ENCODE data around the gene SMYD4. TPM values are rescaled to one million over a fixed set of nuclear protein-coding genes. Genes with fewer than 3 reads are reported as not detected.

The SMYD4 gene
- total RNA-seq, 2 experiments from 2014 or later = 22.2 to 22.7 TPM

- Mint-ChIP-seq H3K4me1 (ENCODE audit: low read depth) (peaks cover 10% of the 10 kb centered on the region), H3K36me3 (ENCODE audit: low read depth) (peaks cover 25% of the 10 kb centered on the region), H3K4me3 (no peak overlapping the region), H3K27ac (no peak overlapping the region), H3K9me3 (no peaks in the 10 kb centered on the region), H3K27me3 (no peaks in the 10 kb centered on the region)
- POLR2A ChIA-PET = interaction anchor here (0.6 to 1.2 kb wide), 2 partner anchors 29 to 86 kb away, joined by 3 to 5 read pairs; no protein-coding TSS in a partner anchor
- TF ChIP-seq CTCF (IDR thresholded peaks at IDR 0.05) = no peak
- DNase-seq (no peak), ATAC-seq (no peak)
- CTCF ChIA-PET = interaction anchor here (0.8 to 1.0 kb wide), 2 partner anchors 13 to 71 kb away, joined by 3 read pairs; no protein-coding TSS in a partner anchor
- intact Hi-C loops (cut with micrococcal nuclease) = no loop called here
Measured at GRCh38 chr17:1797323-1797722, 32.4 kb downstream of the SMYD4 start.

- Mint-ChIP-seq H3K4me1 (ENCODE audit: low read depth) (peaks cover 10% of the 10 kb centered on the region), H3K27ac (peak overlapping the region; percentile 10), H3K4me3 (no peak overlapping the region), H3K36me3 (ENCODE audit: low read depth) (peaks cover 23% of the 10 kb centered on the region), H3K9me3 (no peaks in the 10 kb centered on the region), H3K27me3 (no peaks in the 10 kb centered on the region)
- no peak for DNase-seq
- no peak for ATAC-seq
- no peak for TF ChIP-seq CTCF (IDR thresholded peaks at IDR 0.05)
- POLR2A ChIA-PET = interaction anchor here (1.2 kb wide), 1 partner anchor 86 kb away, joined by 5 read pairs; no protein-coding TSS in a partner anchor
- CTCF ChIA-PET = interaction anchor here (0.8 to 1.0 kb wide), 2 partner anchors 13 to 70 kb away, joined by 3 read pairs; no protein-coding TSS in a partner anchor
- intact Hi-C loops (cut with micrococcal nuclease) = no loop called here
Measured at GRCh38 chr17:1796800-1797199, 32.9 kb downstream of the SMYD4 start.

- ATAC-seq (no peak), DNase-seq (no peak)
- intact Hi-C loops (cut with micrococcal nuclease) = no loop called here
- Mint-ChIP-seq H3K27me3 (no peaks in the 10 kb centered on the region), H3K36me3 (ENCODE audit: low read depth) (peaks cover 12% of the 10 kb centered on the region), H3K9me3 (no peaks in the 10 kb centered on the region), H3K4me1 (ENCODE audit: low read depth) (peaks cover 10% of the 10 kb centered on the region), H3K27ac (no peak overlapping the region), H3K4me3 (no peak overlapping the region)
- POLR2A ChIA-PET = interaction anchor here (0.6 to 0.7 kb wide), 2 partner anchors 144 to 517 kb away, joined by 3 read pairs; partner anchors contain the start of gene RILP
- CTCF ChIA-PET = interaction anchor here (0.7 to 1.0 kb wide), 2 partner anchors 11 to 72 kb away, joined by 3 to 4 read pairs; no protein-coding TSS in a partner anchor
- TF ChIP-seq CTCF (IDR thresholded peaks at IDR 0.05) = no peak
Measured at GRCh38 chr17:1793447-1793806, 36.3 kb downstream of the SMYD4 start.

GRCh38 chr17:1792495-1793446 lies 36.9 kb downstream of the SMYD4 start:
- peaks cover 10% of the 10 kb centered on the region for H3K4me1 Mint-ChIP-seq (ENCODE audit: low read depth)
- H3K27ac Mint-ChIP-seq = no peak overlapping the region
- POLR2A ChIA-PET = interaction anchor here (0.5 to 0.6 kb wide), 2 partner anchors 68 to 518 kb away, joined by 3 to 4 read pairs; partner anchors contain the start of gene WDR81
- CTCF ChIA-PET = interaction anchor here (0.7 to 1.0 kb wide), 2 partner anchors 12 to 71 kb away, joined by 3 to 4 read pairs; no protein-coding TSS in a partner anchor
- H3K36me3 Mint-ChIP-seq (ENCODE audit: low read depth) = peaks cover 12% of the 10 kb centered on the region
- H3K27me3 Mint-ChIP-seq = no peaks in the 10 kb centered on the region
- H3K9me3 Mint-ChIP-seq = no peaks in the 10 kb centered on the region
- TF ChIP-seq CTCF (IDR thresholded peaks at IDR 0.05) = no peak
- intact Hi-C loops (cut with micrococcal nuclease) = no loop called here
- H3K4me3 Mint-ChIP-seq = no peak overlapping the region
- ATAC-seq (no peak), DNase-seq (no peak)

- no peak for TF ChIP-seq CTCF (IDR thresholded peaks at IDR 0.05)
- DNase-seq (no peak), ATAC-seq (no peak)
- no peaks in the 10 kb centered on the region for H3K27me3 Mint-ChIP-seq
- ChIA-PET CTCF (interaction anchor here (1.2 kb wide), 1 partner anchor 76 kb away, joined by 3 read pairs; no protein-coding TSS in a partner anchor), POLR2A (no interaction called here)
- H3K4me1 Mint-ChIP-seq (ENCODE audit: low read depth) = no peaks in the 10 kb centered on the region
- intact Hi-C loops (cut with micrococcal nuclease) = no loop called here
- H3K4me3 Mint-ChIP-seq = no peak overlapping the region
- H3K36me3 Mint-ChIP-seq (ENCODE audit: low read depth) = peaks cover 9% of the 10 kb centered on the region
- H3K27ac Mint-ChIP-seq = no peak overlapping the region
- no peaks in the 10 kb centered on the region for H3K9me3 Mint-ChIP-seq
Measured at GRCh38 chr17:1789936-1790335, 39.8 kb downstream of the SMYD4 start.

Data from activated CD8-positive, alpha-beta T cell treated with anti-CD3 and anti-CD28 coated beads for 36 hours (primary cell).